Neuronal stem cell (in vitro differentiated cells): ENCODE measurements around the gene TRIM24.
A peak's percentile ranks its signal among the peaks of the same experiment; 100 is the strongest.

Experiments used
- DNase-seq: peaks from one replicate; pipeline ENCODE4 v3.0.0-alpha.2; 2013; ENCODE audit warnings: low spot score
- H2AFZ ChIP-seq: one replicate; pipeline ENCODE4 v1.6.1; 2013; ENCODE audit warnings: mild to moderate bottlenecking, low read length, inconsistent platforms
- H2AK5ac ChIP-seq: 2 replicates; pipeline ENCODE4 v1.6.1; 2013; ENCODE audit warnings: low read depth, mild to moderate bottlenecking, inconsistent platforms, low read length, moderate library complexity, mixed read lengths
- H2BK120ac ChIP-seq: 2 replicates; pipeline ENCODE4 v1.6.1; 2013; ENCODE audit warnings: low read depth, mild to moderate bottlenecking, inconsistent platforms, low read length, moderate library complexity, mixed read lengths
- H2BK12ac ChIP-seq: one replicate; pipeline ENCODE4 v1.6.1; 2013; ENCODE audit warnings: low read length, inconsistent platforms
- H2BK15ac ChIP-seq: 2 replicates; pipeline ENCODE4 v1.6.1; 2013; ENCODE audit warnings: mild to moderate bottlenecking, low read length, inconsistent platforms, mixed read lengths
- H2BK5ac ChIP-seq: one replicate; pipeline ENCODE4 v1.6.1; 2013; ENCODE audit warnings: inconsistent platforms, mild to moderate bottlenecking, low read length, moderate library complexity
- H3K14ac ChIP-seq: one replicate; pipeline ENCODE4 v1.6.1; 2013; ENCODE audit warnings: low read length, inconsistent platforms
- H3K18ac ChIP-seq: 2 replicates; pipeline ENCODE4 v1.6.1; 2013; ENCODE audit warnings: low read length, inconsistent platforms
- H3K23ac ChIP-seq: 2 replicates; pipeline ENCODE4 v1.6.1; 2013; ENCODE audit warnings: low read depth, mild to moderate bottlenecking, mixed read lengths, low read length, inconsistent platforms; ENCODE audit not compliant: poor library complexity
- H3K27ac ChIP-seq: replicated peaks from 3 replicates; pipeline ENCODE4 v1.5.1; 2013; ENCODE audit warnings: low read length, inconsistent platforms
- H3K27me3 ChIP-seq, 3 experiments: 2 replicates each; pipeline ENCODE4 v1.6.1; 2013; ENCODE audit warnings: low read length in 3 of 3, mild to moderate bottlenecking in 2 of 3, inconsistent platforms in 1 of 3, low read depth in 1 of 3, mixed read lengths in 1 of 3, moderate library complexity in 1 of 3; ENCODE audit not compliant: control insufficient read depth in 3 of 3, insufficient read depth in 3 of 3
- H3K36me3 ChIP-seq, 2 donors: replicated peaks in 1 of 2; 2 replicates each; pipeline ENCODE4 v1.6.1; 2013; ENCODE audit warnings: low read length in 2 of 2; ENCODE audit not compliant: control insufficient read depth in 2 of 2, insufficient read depth in 2 of 2
- H3K4ac ChIP-seq: 2 replicates; pipeline ENCODE4 v1.6.1; 2013; ENCODE audit warnings: inconsistent platforms, mild to moderate bottlenecking, low read length, moderate library complexity
- H3K4me1 ChIP-seq, 2 donors: 1 replicate in 1 of 2; 2 replicates in 1 of 2; pipeline ENCODE4 v1.6.1; 2013; ENCODE audit warnings: low read length in 2 of 2, low read depth in 1 of 2; ENCODE audit not compliant: control insufficient read depth in 2 of 2, insufficient read depth in 1 of 2
- H3K4me2 ChIP-seq: one replicate; pipeline ENCODE4 v1.6.1; 2013; ENCODE audit warnings: mild to moderate bottlenecking, low read length, inconsistent platforms; ENCODE audit not compliant: insufficient read depth, poor library complexity, severe bottlenecking
- H3K4me3 ChIP-seq, 2 donors: 2 replicates each; pipeline ENCODE4 v1.5.1; 2013; ENCODE audit warnings: low read length in 2 of 2, mild to moderate bottlenecking in 2 of 2, inconsistent platforms in 1 of 2, moderate library complexity in 1 of 2
- H3K79me1 ChIP-seq: one replicate; pipeline ENCODE4 v1.6.1; 2013; ENCODE audit warnings: low read depth, mild to moderate bottlenecking, inconsistent platforms, low read length, moderate library complexity
- H3K9ac ChIP-seq: one replicate; pipeline ENCODE4 v1.6.1; 2013; ENCODE audit warnings: mild to moderate bottlenecking, low read depth, low read length, inconsistent platforms; ENCODE audit not compliant: poor library complexity
- H3K9me3 ChIP-seq, 2 donors: replicated peaks in 1 of 2; 2 replicates each; pipeline versions ENCODE3 to v1.6.1; 2013; ENCODE audit warnings: low read length in 2 of 2, mild to moderate bottlenecking in 2 of 2, inconsistent platforms in 1 of 2, low read depth in 1 of 2, mixed read lengths in 1 of 2, moderate library complexity in 1 of 2; ENCODE audit not compliant: control insufficient read depth in 2 of 2, insufficient read depth in 1 of 2
- H4K8ac ChIP-seq: one replicate; pipeline ENCODE4 v1.6.1; 2013; ENCODE audit warnings: low read depth, mild to moderate bottlenecking, inconsistent platforms, low read length, moderate library complexity
- H4K91ac ChIP-seq: one replicate; pipeline ENCODE4 v1.6.1; 2013; ENCODE audit warnings: low read length, low read depth, mild to moderate bottlenecking, inconsistent platforms; ENCODE audit not compliant: poor library complexity
- WGBS, 2 donors: extraction: QIAGEN DNeasy Blood & Tissue Kit; methylation state at CpG; one replicate each; pipeline ENCODE4 v1.1.7; 2013; ENCODE audit warnings: missing lambda C conversion rate in 2 of 2, mixed read lengths in 1 of 2; ENCODE audit not compliant: insufficient read length in 2 of 2, insufficient replicate concordance in 1 of 2; ENCODE audit errors: extremely low coverage in 2 of 2; 5-methylcytosine and 5-hydroxymethylcytosine counted together

TRIM24 gene

DNA sequence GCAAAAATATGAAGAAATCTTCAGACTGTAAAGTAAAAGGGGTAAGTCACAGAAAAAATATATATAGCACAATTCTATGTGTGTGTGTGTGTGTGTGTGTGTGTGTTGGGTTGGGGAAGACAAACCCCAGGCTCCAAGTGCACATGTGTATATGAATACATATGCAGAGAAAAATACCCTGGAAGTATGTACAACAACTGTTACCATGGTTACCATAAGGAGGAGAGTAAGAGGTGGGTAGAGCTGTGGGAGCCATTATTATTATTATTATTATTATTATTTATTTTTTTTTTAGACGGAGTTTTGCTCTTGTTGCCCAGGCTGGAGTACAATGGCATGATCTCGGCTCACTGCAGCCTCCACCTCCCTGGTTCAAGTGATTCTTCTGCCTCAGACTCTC is 23.7 kb upstream of the TRIM24 start:
- WGBS, 2 donors: no CpG with 5 or more reads among the region's 2 CpGs
- H3K18ac ChIP-seq: no peak overlapping the region

DNA sequence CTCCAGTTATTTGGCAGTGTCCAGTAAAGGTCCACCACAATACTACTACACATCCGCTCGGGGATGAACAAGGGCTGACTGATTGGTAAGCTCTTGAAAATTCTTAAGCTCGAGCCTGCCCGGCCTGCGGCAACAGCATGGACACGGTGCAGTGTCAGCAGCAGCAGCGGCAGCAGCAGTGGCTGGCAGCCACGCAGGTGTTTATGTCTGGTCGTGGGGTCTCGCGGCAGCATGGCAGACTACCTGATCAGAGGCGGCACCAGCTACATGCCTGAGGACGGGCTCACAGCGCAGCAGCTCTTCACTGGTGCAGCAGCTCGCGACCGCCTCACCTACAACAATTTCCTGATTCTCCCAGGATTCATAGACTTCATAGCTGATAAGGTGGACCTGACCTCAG is 19.6 kb upstream of the TRIM24 start:
- no CpG with 5 or more reads among the region's 17 CpGs for WGBS, 2 donors
- peaks cover 5 to 6% of the 10 kb centered on the region in 2 donors for H3K9me3 ChIP-seq
- H3K4ac ChIP-seq: no peak overlapping the region
- H2AK5ac ChIP-seq: peak overlapping the region; percentile 31
- no peak overlapping the region for H4K8ac ChIP-seq
- H2BK12ac ChIP-seq: no peak overlapping the region
- no peak overlapping the region for H2AFZ ChIP-seq
- H2BK120ac ChIP-seq: no peak overlapping the region
- H3K14ac ChIP-seq: no peak overlapping the region
- H3K4me1 ChIP-seq: no peaks in the 10 kb centered on the region
- H3K4me2 ChIP-seq: no peak overlapping the region
- no peak overlapping the region for H3K18ac ChIP-seq
- H4K91ac ChIP-seq: no peak overlapping the region
- H3K79me1 ChIP-seq: no peaks in the 10 kb centered on the region
- no peaks in the 10 kb centered on the region for H3K27me3 ChIP-seq
- no peak overlapping the region for H3K27ac ChIP-seq
- H3K23ac ChIP-seq: no peak overlapping the region
- no peak overlapping the region for H2BK5ac ChIP-seq
- DNase-seq: no peak
- H3K9ac ChIP-seq: no peak overlapping the region
- H3K4me3 ChIP-seq: no peak overlapping the region
- H2BK15ac ChIP-seq: no peak overlapping the region
- H3K36me3 ChIP-seq: no peaks in the 10 kb centered on the region

More for the DNA sequence above, 23.7 kb upstream of the TRIM24 start:
- no peak overlapping the region for H3K9ac ChIP-seq
- no peak overlapping the region for H2BK5ac ChIP-seq
- no peak for DNase-seq
- no peaks in the 10 kb centered on the region for H3K79me1 ChIP-seq
- peaks cover 5 to 20% of the 10 kb centered on the region in 2 donors for H3K9me3 ChIP-seq
- no peaks in the 10 kb centered on the region for H3K36me3 ChIP-seq
- no peak overlapping the region for H3K27ac ChIP-seq
- no peaks in the 10 kb centered on the region for H3K4me1 ChIP-seq
- H3K4ac ChIP-seq: no peak overlapping the region
- no peak overlapping the region for H2AK5ac ChIP-seq
- no peak overlapping the region for H2AFZ ChIP-seq
- H2BK15ac ChIP-seq: no peak overlapping the region
- H3K23ac ChIP-seq: no peak overlapping the region
- H2BK120ac ChIP-seq: no peak overlapping the region
- H2BK12ac ChIP-seq: no peak overlapping the region
- no peak overlapping the region for H3K4me3 ChIP-seq
- no peak overlapping the region for H4K8ac ChIP-seq
- no peak overlapping the region for H4K91ac ChIP-seq
- no peaks in the 10 kb centered on the region for H3K27me3 ChIP-seq
- no peak overlapping the region for H3K4me2 ChIP-seq
- no peak overlapping the region for H3K14ac ChIP-seq

DNA sequence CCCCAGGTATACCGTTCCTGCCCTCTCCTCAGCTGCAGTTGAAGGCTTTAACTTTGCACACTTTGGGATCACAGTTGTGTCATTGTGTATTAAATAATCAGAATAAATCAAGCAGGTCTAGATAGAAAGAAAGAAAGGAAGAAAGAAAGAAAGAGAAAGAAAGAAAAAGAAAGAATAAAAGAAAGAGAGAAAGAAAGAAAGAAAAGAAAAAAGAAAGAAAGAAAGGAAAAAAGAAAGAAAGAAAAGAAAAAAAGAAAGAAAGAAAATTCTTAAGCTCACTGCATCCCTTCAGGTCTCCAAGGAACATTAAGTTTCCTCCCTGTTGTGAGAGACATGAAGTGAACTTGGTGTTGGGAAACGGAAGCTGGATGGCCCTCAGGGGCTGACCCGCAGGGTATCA is 17.2 kb upstream of the TRIM24 start:
- H3K9me3 ChIP-seq: peaks cover 5 to 6% of the 10 kb centered on the region in 2 donors
- no peak overlapping the region for H3K4me3 ChIP-seq
- H2AK5ac ChIP-seq: peak overlapping the region; percentile 87
- DNase-seq: no peak
- H4K8ac ChIP-seq: no peak overlapping the region
- WGBS, 2 donors: no CpG with 5 or more reads among the region's 3 CpGs
- peak overlapping the region; percentile 74 for H3K23ac ChIP-seq
- no peak overlapping the region for H3K9ac ChIP-seq
- peak overlapping the region; percentile 45 for H2BK5ac ChIP-seq
- H2BK12ac ChIP-seq: no peak overlapping the region
- H3K27ac ChIP-seq: no peak overlapping the region
- no peak overlapping the region for H3K14ac ChIP-seq
- no peaks in the 10 kb centered on the region for H3K79me1 ChIP-seq
- H2AFZ ChIP-seq: no peak overlapping the region
- no peak overlapping the region for H3K4ac ChIP-seq
- H2BK15ac ChIP-seq: no peak overlapping the region
- no peaks in the 10 kb centered on the region for H3K27me3 ChIP-seq
- no peak overlapping the region for H3K18ac ChIP-seq
- no peak overlapping the region for H3K4me2 ChIP-seq
- no peaks in the 10 kb centered on the region for H3K36me3 ChIP-seq
- no peaks in the 10 kb centered on the region for H3K4me1 ChIP-seq
- no peak overlapping the region for H2BK120ac ChIP-seq
- no peak overlapping the region for H4K91ac ChIP-seq

DNA sequence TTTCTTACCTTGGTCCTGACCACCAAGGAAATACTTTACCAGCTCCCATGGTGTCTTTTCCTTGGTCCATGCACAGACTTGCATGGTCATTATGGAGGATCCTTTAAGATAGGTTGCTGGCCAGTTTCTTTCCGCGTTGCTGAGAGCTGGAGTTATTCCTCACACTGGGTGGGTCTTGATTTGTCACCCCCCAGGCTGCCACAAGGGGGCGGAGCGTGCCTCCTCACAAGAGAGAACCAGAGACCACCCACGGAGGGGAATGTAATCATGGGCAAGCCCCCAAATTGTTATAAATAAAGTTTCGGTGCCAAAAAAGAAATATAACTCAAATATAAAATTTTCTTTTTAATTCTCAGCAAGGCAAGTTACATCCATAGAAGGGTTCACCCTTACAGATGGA is 10.5 kb upstream of the TRIM24 start:
- no peak overlapping the region for H3K27ac ChIP-seq
- H3K36me3 ChIP-seq: no peaks in the 10 kb centered on the region
- peaks cover 1 to 3% of the 10 kb centered on the region in 2 donors for H3K9me3 ChIP-seq
- no peaks in the 10 kb centered on the region for H3K79me1 ChIP-seq
- H3K14ac ChIP-seq: no peak overlapping the region
- no peak for DNase-seq
- no peak overlapping the region for H3K4ac ChIP-seq
- no peak overlapping the region for H2AFZ ChIP-seq
- H2BK120ac ChIP-seq: no peak overlapping the region
- H2AK5ac ChIP-seq: no peak overlapping the region
- H3K18ac ChIP-seq: no peak overlapping the region
- no CpG with 5 or more reads among the region's 6 CpGs for WGBS, 2 donors
- H3K4me1 ChIP-seq: no peaks in the 10 kb centered on the region
- H4K8ac ChIP-seq: no peak overlapping the region
- H3K9ac ChIP-seq: no peak overlapping the region
- H2BK12ac ChIP-seq: no peak overlapping the region
- H3K4me2 ChIP-seq: no peak overlapping the region
- H3K27me3 ChIP-seq: no peaks in the 10 kb centered on the region
- no peak overlapping the region for H3K23ac ChIP-seq
- no peak overlapping the region for H4K91ac ChIP-seq
- no peak overlapping the region for H3K4me3 ChIP-seq
- no peak overlapping the region for H2BK5ac ChIP-seq
- H2BK15ac ChIP-seq: no peak overlapping the region
